ENCODE results near the gene ARMC10. TPM values are rescaled to one million over a fixed set of nuclear protein-coding genes. Genes with fewer than 3 reads are reported as not detected.
"Not testable (repeated sequence)": the region's sequence is repeated elsewhere in the genome, so short reads cannot be mapped to it uniquely, and the experiment has no call there.

The ARMC10 gene
- total RNA-seq, 2 donors from 2014 or later, result 50.6 to 59.6 TPM

DNA sequence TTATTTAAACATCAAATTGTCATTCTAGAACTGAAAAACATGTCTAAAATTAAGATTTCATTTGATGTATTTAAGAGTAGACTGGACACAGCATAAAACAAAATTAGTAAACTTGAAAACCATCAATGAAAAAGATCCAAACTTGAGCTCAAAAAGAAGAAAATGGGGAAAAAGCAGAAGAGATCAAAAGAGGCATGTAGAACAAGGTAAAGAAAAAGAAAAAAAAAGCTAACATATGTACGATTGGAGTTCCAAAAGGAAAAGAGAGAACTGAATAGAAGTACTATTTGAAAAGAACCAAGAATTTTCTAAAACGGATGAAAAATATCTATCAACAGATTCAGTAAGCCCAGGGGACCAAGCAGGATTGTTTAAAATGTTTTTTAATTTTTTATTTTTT, 3.9 kb upstream of the ARMC10 start:
- no peak overlapping the region for H3K4me3 ChIP-seq
- no peaks in the 10 kb centered on the region for H3K36me3 ChIP-seq
- DNase-seq (ENCODE audit: low spot score), result no peak
- no peaks in the 10 kb centered on the region for H3K4me1 ChIP-seq (replicated peaks)
- no peaks in the 10 kb centered on the region for H3K27me3 ChIP-seq (replicated peaks; ENCODE audit: insufficient read depth)
- H3K27ac ChIP-seq, result no peak overlapping the region
- H3K9me3 ChIP-seq, result no peaks in the 10 kb centered on the region
- no peak for TF ChIP-seq POLR2A (IDR thresholded peaks at IDR 0.05)
- intact Hi-C loops (cut with DNase I), result no loop called here
- WGBS, result 92% methylated on average over 2 of the region's 2 CpGs

DNA sequence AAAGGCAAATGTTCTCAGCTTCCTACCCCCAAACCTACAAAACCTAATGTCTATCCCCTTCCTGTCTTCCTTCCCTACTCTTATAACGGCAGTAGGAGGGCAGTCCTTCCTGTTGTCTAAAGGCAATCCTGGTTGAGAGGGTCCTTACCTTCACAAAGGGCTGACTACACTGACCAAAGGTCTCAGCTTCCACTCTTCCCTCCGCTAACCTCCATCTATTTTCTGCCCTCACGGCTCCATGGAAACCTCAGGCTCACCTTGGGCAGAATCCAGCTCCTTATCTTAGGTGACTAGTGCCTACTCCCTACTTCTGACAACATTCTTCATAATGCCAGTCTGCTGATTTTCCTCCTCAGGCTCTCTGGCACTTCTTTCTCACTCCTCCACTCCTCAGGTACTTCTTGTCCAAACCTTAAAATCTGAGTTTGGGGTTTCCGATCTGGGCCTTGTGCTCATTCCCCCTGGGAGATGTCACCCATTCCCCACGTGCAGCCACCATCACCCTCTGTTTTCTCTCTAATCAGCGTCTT, 886 bp upstream of the ARMC10 start:
- no peaks in the 10 kb centered on the region for H3K27me3 ChIP-seq (replicated peaks; ENCODE audit: insufficient read depth)
- 5% methylated on average over 6 of the region's 6 CpGs for WGBS
- peaks cover 5% of the 10 kb centered on the region for H3K4me1 ChIP-seq (replicated peaks)
- H3K9me3 ChIP-seq, result no peaks in the 10 kb centered on the region
- DNase-seq (ENCODE audit: low spot score), result no peak
- H3K36me3 ChIP-seq, result no peaks in the 10 kb centered on the region
- H3K27ac ChIP-seq, result peak overlapping the region; percentile 85 to 91
- intact Hi-C loops (cut with DNase I), result no loop called here
- peak overlapping the region; percentile 65 to 84 for H3K4me3 ChIP-seq
- TF ChIP-seq, protein P1, sequence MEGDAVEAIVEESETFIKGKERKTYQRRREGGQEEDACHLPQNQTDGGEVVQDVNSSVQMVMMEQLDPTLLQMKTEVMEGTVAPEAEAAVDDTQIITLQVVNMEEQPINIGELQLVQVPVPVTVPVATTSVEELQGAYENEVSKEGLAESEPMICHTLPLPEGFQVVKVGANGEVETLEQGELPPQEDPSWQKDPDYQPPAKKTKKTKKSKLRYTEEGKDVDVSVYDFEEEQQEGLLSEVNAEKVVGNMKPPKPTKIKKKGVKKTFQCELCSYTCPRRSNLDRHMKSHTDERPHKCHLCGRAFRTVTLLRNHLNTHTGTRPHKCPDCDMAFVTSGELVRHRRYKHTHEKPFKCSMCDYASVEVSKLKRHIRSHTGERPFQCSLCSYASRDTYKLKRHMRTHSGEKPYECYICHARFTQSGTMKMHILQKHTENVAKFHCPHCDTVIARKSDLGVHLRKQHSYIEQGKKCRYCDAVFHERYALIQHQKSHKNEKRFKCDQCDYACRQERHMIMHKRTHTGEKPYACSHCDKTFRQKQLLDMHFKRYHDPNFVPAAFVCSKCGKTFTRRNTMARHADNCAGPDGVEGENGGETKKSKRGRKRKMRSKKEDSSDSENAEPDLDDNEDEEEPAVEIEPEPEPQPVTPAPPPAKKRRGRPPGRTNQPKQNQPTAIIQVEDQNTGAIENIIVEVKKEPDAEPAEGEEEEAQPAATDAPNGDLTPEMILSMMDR (IDR thresholded peaks at IDR 0.05), result no peak
- TF ChIP-seq POLR2A (IDR thresholded peaks at IDR 0.05), result peak; percentile 52
- TF ChIP-seq POLR2AphosphoS5 (IDR thresholded peaks at IDR 0.05), result no peak

DNA sequence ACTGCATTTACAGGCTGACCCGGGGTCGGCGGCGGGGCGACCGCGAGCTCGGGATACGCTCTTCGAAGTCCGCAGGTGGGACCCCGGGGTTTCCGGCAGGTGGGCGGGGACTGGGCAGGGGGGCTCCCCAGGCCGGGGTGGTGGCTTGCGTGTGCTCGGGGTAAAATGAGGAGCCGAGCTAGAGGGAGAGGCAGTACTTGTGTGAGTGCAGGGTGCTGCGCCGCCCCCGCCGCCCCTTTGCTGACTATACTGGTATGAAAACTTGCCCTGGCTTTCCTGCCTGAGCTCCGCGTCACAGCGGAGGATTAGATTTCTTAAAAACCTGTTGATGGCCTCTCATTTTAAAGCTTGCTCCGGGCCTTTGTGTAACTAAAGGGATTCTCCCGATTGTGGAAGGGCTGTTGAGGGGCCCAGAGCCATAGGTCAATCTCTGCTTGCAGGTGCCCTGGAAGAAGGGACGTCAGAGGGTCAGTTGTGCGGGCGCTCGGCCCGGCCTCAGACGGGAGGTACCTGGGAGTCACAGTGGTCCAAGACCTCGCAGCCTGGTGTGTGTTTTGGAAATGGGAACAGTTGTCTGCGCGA, 488 bp downstream of the ARMC10 start:
- peak; percentile 39 for DNase-seq (ENCODE audit: low spot score)
- H3K36me3 ChIP-seq, result no peaks in the 10 kb centered on the region
- TF ChIP-seq POLR2A (IDR thresholded peaks at IDR 0.05) (peak; percentile 6), POLR2AphosphoS5 (IDR thresholded peaks at IDR 0.05) (no peak)
- TF ChIP-seq, protein P1 (IDR thresholded peaks at IDR 0.05), result no peak
- no peaks in the 10 kb centered on the region for H3K9me3 ChIP-seq
- intact Hi-C loops (cut with DNase I), result no loop called here
- peak overlapping the region; percentile 85 to 91 for H3K27ac ChIP-seq
- H3K4me1 ChIP-seq (replicated peaks), result peaks cover 5% of the 10 kb centered on the region
- under 1% methylated on average over 33 of the region's 36 CpGs for WGBS
- H3K27me3 ChIP-seq (replicated peaks; ENCODE audit: insufficient read depth), result no peaks in the 10 kb centered on the region
- H3K4me3 ChIP-seq, result peak overlapping the region; percentile 65 to 84

DNA sequence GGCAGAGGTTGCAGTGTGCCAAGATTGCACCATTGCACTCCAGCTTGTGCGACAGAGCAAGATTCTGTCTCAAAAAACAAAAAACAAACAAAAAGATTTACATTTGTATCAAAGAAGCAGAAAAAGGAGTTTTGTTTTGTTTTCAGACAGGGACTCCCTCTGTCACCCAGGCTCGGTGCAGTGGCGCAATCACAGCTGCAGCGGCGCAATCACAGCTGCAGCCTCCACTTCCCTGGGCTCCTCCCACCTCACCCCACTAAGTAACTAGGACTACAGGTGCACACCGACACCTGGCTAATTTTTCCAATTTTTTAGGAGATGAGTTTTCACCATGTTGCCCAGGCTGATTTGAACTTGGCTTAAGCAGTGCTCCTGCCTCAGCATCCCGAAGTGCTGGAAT, 1.8 kb downstream of the ARMC10 start:
- Histone ChIP-seq H3K36me3 (no peaks in the 10 kb centered on the region), H3K4me1 (replicated peaks) (peaks cover 5% of the 10 kb centered on the region), H3K9me3 (no peaks in the 10 kb centered on the region), H3K27ac (no peak overlapping the region), H3K4me3 (no peak overlapping the region), H3K27me3 (replicated peaks; ENCODE audit: insufficient read depth) (no peaks in the 10 kb centered on the region)
- WGBS, result 91% methylated on average over 7 of the region's 7 CpGs
- intact Hi-C loops (cut with DNase I), result no loop called here
- no peak for DNase-seq (ENCODE audit: low spot score)
- TF ChIP-seq, protein P1 (IDR thresholded peaks at IDR 0.05), result no peak
- TF ChIP-seq POLR2AphosphoS5 (IDR thresholded peaks at IDR 0.05), result no peak
- TF ChIP-seq POLR2A (IDR thresholded peaks at IDR 0.05), result no peak

DNA sequence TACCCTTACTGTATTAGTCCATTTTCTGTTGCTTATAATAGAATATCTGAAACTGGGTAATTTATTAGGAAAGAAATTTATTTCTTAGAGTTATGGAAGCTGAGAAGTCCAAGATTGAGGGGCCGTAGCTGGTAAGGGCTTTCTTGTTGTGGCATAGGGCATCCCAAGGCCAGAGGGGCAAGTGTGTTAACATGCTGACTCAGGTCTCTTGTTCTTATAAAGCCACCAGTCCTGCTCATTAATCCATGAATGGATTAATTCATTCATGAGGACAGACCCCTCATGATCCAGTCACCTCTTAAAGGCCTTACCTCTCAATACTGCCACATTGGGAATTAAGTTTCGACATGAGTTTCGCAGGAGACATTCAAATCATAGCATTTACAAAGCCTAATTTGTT, 2.4 kb downstream of the ARMC10 start:
- intact Hi-C loops (cut with DNase I), result no loop called here
- no peaks in the 10 kb centered on the region for H3K9me3 ChIP-seq
- H3K36me3 ChIP-seq, result no peaks in the 10 kb centered on the region
- no peak overlapping the region for H3K27ac ChIP-seq
- no peak for DNase-seq (ENCODE audit: low spot score)
- no peak overlapping the region for H3K4me3 ChIP-seq
- 92% methylated on average over 3 of the region's 3 CpGs for WGBS
- H3K27me3 ChIP-seq (replicated peaks; ENCODE audit: insufficient read depth), result no peaks in the 10 kb centered on the region
- TF ChIP-seq POLR2A (IDR thresholded peaks at IDR 0.05), result no peak
- TF ChIP-seq POLR2AphosphoS5 (IDR thresholded peaks at IDR 0.05), result no peak
- TF ChIP-seq, protein P1 (IDR thresholded peaks at IDR 0.05), result no peak
- H3K4me1 ChIP-seq (replicated peaks), result peaks cover 5% of the 10 kb centered on the region

DNA sequence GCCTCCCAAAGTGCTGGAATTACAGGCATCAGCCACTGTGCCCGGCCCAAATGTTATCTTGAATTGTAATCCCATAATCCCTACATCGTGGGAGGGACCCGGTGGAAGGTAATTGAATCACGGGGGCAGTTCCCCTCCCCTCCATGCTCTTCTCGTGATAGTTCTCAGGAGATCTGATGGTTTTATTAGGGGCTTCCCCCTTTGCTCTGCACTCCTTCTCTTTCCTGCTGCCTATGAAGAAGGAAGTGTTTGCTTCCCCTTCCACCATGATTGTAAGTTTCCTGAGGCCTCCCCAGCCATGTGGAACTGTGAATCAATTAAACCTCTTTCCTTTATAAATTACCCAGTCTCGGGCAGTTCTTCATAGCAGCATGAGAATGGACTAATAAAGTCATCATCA, 3.3 kb downstream of the ARMC10 start:
- H3K27me3 ChIP-seq (replicated peaks; ENCODE audit: insufficient read depth); H3K4me1 ChIP-seq (replicated peaks); DNase-seq (ENCODE audit: low spot score); H3K27ac ChIP-seq; H3K9me3 ChIP-seq; intact Hi-C loops (cut with DNase I); H3K36me3 ChIP-seq; H3K4me3 ChIP-seq: not testable (repeated sequence)
- 83% methylated on average over 6 of the region's 6 CpGs for WGBS
